IPS DF 4.7 (cell line): Measurements from ENCODE around the gene OR10A3.

Experiments
- DNase-seq: peaks from one replicate; pipeline ENCODE4 v3.0.0-alpha.2; 2013; ENCODE audit warnings: low spot score; ENCODE audit errors: extremely low read depth

Gene OR10A3

GRCh38 chr11:7941146-7941545 lies 362 bp downstream of the OR10A3 start:
- no peak for DNase-seq

GRCh38 chr11:7936615-7937014 lies 4.9 kb downstream of the OR10A3 start:
- no peak for DNase-seq

- no peak for DNase-seq
Observed at GRCh38 chr11:7931168-7931567, 10.3 kb downstream of the OR10A3 start, which contains the start of gene OR10A6. Gene OR10A6, minus strand, starts transcription at chr11:7931268. Its CDS starts 2,606 bp downstream, at chr11:7928662.

- DNase-seq = no peak
Observed at GRCh38 chr11:7927635-7928034, 13.9 kb downstream of the OR10A3 start.

GRCh38 chr11:7924536-7924935 lies 17.0 kb downstream of the OR10A3 start:
- DNase-seq = no peak

GRCh38 chr11:7918141-7918540 lies 23.4 kb downstream of the OR10A3 start:
- DNase-seq = no peak

GRCh38 chr11:7911011-7911410 lies 30.5 kb downstream of the OR10A3 start:
- DNase-seq = no peak

GRCh38 chr11:7910286-7910788 lies 31.2 kb downstream of the OR10A3 start:
- no peak for DNase-seq

- no peak for DNase-seq
Observed at GRCh38 chr11:7909585-7910285, 31.8 kb downstream of the OR10A3 start.

- DNase-seq = no peak
Observed at GRCh38 chr11:7907121-7907520, 34.4 kb downstream of the OR10A3 start.

GRCh38 chr11:7906481-7906880 lies 35.0 kb downstream of the OR10A3 start:
- no peak for DNase-seq

- no peak for DNase-seq
Observed at GRCh38 chr11:7905961-7906429, 35.5 kb downstream of the OR10A3 start.

GRCh38 chr11:7905549-7905948 lies 36.0 kb downstream of the OR10A3 start:
- DNase-seq = no peak

- DNase-seq = no peak
Observed at GRCh38 chr11:7904917-7905316, 36.6 kb downstream of the OR10A3 start.

- DNase-seq = no peak
Observed at GRCh38 chr11:7903940-7904339, 37.6 kb downstream of the OR10A3 start.

GRCh38 chr11:7901319-7901854 lies 40.1 kb downstream of the OR10A3 start:
- no peak for DNase-seq

- no peak for DNase-seq
Observed at GRCh38 chr11:7900686-7901085, 40.8 kb downstream of the OR10A3 start.

GRCh38 chr11:7899418-7899817 lies 42.1 kb downstream of the OR10A3 start:
- no peak for DNase-seq

GRCh38 chr11:7898666-7899283 lies 42.7 kb downstream of the OR10A3 start:
- no peak for DNase-seq

GRCh38 chr11:7896009-7896785 lies 45.3 kb downstream of the OR10A3 start:
- no peak for DNase-seq

GRCh38 chr11:7894251-7894650 lies 47.3 kb downstream of the OR10A3 start:
- no peak for DNase-seq

- DNase-seq = no peak
Observed at GRCh38 chr11:7893796-7894195, 47.7 kb downstream of the OR10A3 start.
